Neural progenitor cell (in vitro differentiated cells): Measurements from ENCODE around the gene GRIK5.

ENCODE experiments used
- EZH2 ChIP-seq: fragments of 200-600 bp; sonication (generic); IDR thresholded peaks from 2 replicates; pipeline ENCODE4 v1.6.1; 2017; ENCODE audit warnings: antibody characterized with exemption, mild to moderate bottlenecking, moderate library complexity
- EZH2phosphoT487 ChIP-seq: fragments of 200-600 bp; sonication (generic); IDR thresholded peaks from 2 replicates; pipeline ENCODE4 v1.6.1; 2017; ENCODE audit warnings: antibody characterized with exemption
- TF ChIP-seq, protein P1 (sequence below): fragments of 200-600 bp; sonication (generic); IDR thresholded peaks from 2 replicates; pipeline ENCODE4 v1.5.1; 2017; ENCODE audit warnings: antibody characterized with exemption, mild to moderate bottlenecking

DNA sequence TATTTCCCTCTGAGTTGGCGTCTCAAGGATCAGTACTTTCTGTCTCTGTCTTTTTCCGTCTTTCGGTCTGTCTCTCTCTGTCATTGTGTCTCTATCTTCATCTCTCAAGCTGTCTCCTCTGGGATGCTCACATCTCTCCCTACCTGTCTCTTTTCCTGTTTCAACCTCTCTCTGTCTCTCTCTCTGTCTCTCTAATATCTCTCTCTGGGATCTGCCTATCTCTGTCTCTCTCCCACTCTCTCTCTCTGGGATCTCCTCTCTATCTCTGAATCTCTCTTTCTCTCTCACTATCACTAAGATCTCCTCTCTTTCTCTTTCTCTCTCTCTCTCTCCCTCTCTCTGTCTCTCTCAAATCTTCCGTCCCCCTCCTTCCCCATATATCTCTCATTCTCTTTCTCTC is 80.0 kb downstream of the GRIK5 start:
- TF ChIP-seq, protein P1, sequence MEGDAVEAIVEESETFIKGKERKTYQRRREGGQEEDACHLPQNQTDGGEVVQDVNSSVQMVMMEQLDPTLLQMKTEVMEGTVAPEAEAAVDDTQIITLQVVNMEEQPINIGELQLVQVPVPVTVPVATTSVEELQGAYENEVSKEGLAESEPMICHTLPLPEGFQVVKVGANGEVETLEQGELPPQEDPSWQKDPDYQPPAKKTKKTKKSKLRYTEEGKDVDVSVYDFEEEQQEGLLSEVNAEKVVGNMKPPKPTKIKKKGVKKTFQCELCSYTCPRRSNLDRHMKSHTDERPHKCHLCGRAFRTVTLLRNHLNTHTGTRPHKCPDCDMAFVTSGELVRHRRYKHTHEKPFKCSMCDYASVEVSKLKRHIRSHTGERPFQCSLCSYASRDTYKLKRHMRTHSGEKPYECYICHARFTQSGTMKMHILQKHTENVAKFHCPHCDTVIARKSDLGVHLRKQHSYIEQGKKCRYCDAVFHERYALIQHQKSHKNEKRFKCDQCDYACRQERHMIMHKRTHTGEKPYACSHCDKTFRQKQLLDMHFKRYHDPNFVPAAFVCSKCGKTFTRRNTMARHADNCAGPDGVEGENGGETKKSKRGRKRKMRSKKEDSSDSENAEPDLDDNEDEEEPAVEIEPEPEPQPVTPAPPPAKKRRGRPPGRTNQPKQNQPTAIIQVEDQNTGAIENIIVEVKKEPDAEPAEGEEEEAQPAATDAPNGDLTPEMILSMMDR: no peak
- TF ChIP-seq EZH2: no peak
- TF ChIP-seq EZH2phosphoT487: no peak
